Mesenchymal stem cell (in vitro differentiated cells and primary cell): Measurements from ENCODE around the gene ARMC9.

Source experiments
- DNase-seq: peaks from one replicate; pipeline ENCODE4 v3.0.0-alpha.2; 2013
- H2AFZ ChIP-seq: one replicate; pipeline ENCODE4 v1.6.1; 2013; ENCODE audit warnings: low read depth, mild to moderate bottlenecking, control low read depth, inconsistent platforms, low read length, moderate library complexity
- H2AK5ac ChIP-seq: 2 replicates; pipeline ENCODE4 v1.6.1; 2013; ENCODE audit warnings: low read length, moderate library complexity, mild to moderate bottlenecking, inconsistent platforms; ENCODE audit not compliant: severe bottlenecking
- H2BK120ac ChIP-seq: one replicate; pipeline ENCODE4 v1.6.1; 2013; ENCODE audit warnings: low read depth, mild to moderate bottlenecking, inconsistent platforms, low read length, moderate library complexity
- H2BK12ac ChIP-seq, 2 experiments: one replicate each; pipeline ENCODE4 v1.6.1; 2013; ENCODE audit warnings: inconsistent platforms in 2 of 2, low read length in 2 of 2, mild to moderate bottlenecking in 2 of 2, moderate library complexity in 2 of 2, control low read depth in 1 of 2
- H2BK15ac ChIP-seq: one replicate; pipeline ENCODE4 v1.6.1; 2013; ENCODE audit warnings: mild to moderate bottlenecking, low read depth, inconsistent platforms; ENCODE audit not compliant: poor library complexity, severe bottlenecking
- H2BK5ac ChIP-seq: 2 replicates; pipeline ENCODE4 v1.6.1; 2013; ENCODE audit warnings: low read depth, mild to moderate bottlenecking, low read length, control low read depth, inconsistent platforms; ENCODE audit not compliant: poor library complexity, severe bottlenecking
- H3K14ac ChIP-seq, 2 experiments: one replicate each; pipeline ENCODE4 v1.6.1; 2013; ENCODE audit warnings: inconsistent platforms in 2 of 2, low read length in 2 of 2, control low read depth in 1 of 2, mild to moderate bottlenecking in 1 of 2, moderate library complexity in 1 of 2
- H3K18ac ChIP-seq, 2 experiments: one replicate each; pipeline ENCODE4 v1.6.1; 2013; ENCODE audit warnings: inconsistent platforms in 2 of 2, low read length in 2 of 2, control low read depth in 1 of 2, low read depth in 1 of 2, mild to moderate bottlenecking in 1 of 2
- H3K23ac ChIP-seq, 2 experiments: one replicate each; pipeline ENCODE4 v1.6.1; 2013; ENCODE audit warnings: inconsistent platforms in 2 of 2, low read length in 2 of 2, mild to moderate bottlenecking in 2 of 2, moderate library complexity in 2 of 2, control low read depth in 1 of 2
- H3K27ac ChIP-seq: 2 replicates; pipeline ENCODE4 v1.5.1; 2013; ENCODE audit warnings: mild to moderate bottlenecking, moderate library complexity, low read length, control low read depth, inconsistent platforms; ENCODE audit not compliant: poor library complexity, severe bottlenecking
- H3K27me3 ChIP-seq, 2 experiments: 2 replicates each; pipeline versions ENCODE4 v1.6.1 to v1.7.0; 2013; ENCODE audit warnings: low read length in 2 of 2, mild to moderate bottlenecking in 2 of 2, moderate library complexity in 2 of 2, control low read depth in 1 of 2, inconsistent platforms in 1 of 2; ENCODE audit not compliant: control insufficient read depth in 1 of 2, insufficient read depth in 1 of 2
- H3K36me3 ChIP-seq, 2 experiments: 2 replicates each; pipeline versions ENCODE4 v1.6.1 to v1.7.0; 2013; ENCODE audit warnings: low read length in 2 of 2, control low read depth in 1 of 2, inconsistent platforms in 1 of 2, low read depth in 1 of 2, mild to moderate bottlenecking in 1 of 2; ENCODE audit not compliant: insufficient read depth in 2 of 2, control insufficient read depth in 1 of 2
- H3K4ac ChIP-seq, 2 experiments: one replicate each; pipeline ENCODE4 v1.6.1; 2013; ENCODE audit warnings: inconsistent platforms in 2 of 2, low read length in 2 of 2, mild to moderate bottlenecking in 2 of 2, moderate library complexity in 2 of 2, control low read depth in 1 of 2, low read depth in 1 of 2
- H3K4me1 ChIP-seq: 2 replicates; pipeline ENCODE4 v1.6.1; 2013; ENCODE audit warnings: low read depth, low read length, control low read depth; ENCODE audit not compliant: control insufficient read depth, insufficient read depth
- H3K4me2 ChIP-seq: 2 replicates; pipeline ENCODE4 v1.6.1; 2013; ENCODE audit warnings: low read length, mild to moderate bottlenecking, inconsistent platforms; ENCODE audit not compliant: poor library complexity, severe bottlenecking
- H3K4me3 ChIP-seq, 2 experiments: 2 replicates each; pipeline versions ENCODE4 v1.5.1 to v1.7.0; 2013; ENCODE audit warnings: low read length in 2 of 2, mild to moderate bottlenecking in 2 of 2, control low read depth in 1 of 2, low read depth in 1 of 2; ENCODE audit not compliant: insufficient read depth in 1 of 2
- H3K79me1 ChIP-seq: replicated peaks from 2 replicates; pipeline ENCODE4 v1.6.1; 2013; ENCODE audit warnings: mild to moderate bottlenecking, control low read depth, low read length, inconsistent platforms; ENCODE audit not compliant: poor library complexity, severe bottlenecking
- H3K9ac ChIP-seq: 2 replicates; pipeline ENCODE4 v1.7.0; 2013; ENCODE audit warnings: mild to moderate bottlenecking, low read length, moderate library complexity
- H3K9me3 ChIP-seq: 2 replicates; pipeline ENCODE4 v1.7.0; 2013; ENCODE audit warnings: mild to moderate bottlenecking, low read length; ENCODE audit not compliant: control insufficient read depth
- H4K8ac ChIP-seq: one replicate; pipeline ENCODE4 v1.6.1; 2013; ENCODE audit warnings: inconsistent platforms, mild to moderate bottlenecking, low read length, moderate library complexity
- H4K91ac ChIP-seq: one replicate; pipeline ENCODE4 v1.6.1; 2013; ENCODE audit warnings: mild to moderate bottlenecking, low read length, inconsistent platforms
- WGBS: methylation state at CpG from one replicate; pipeline ENCODE4 v1.1.7; 2013; ENCODE audit warnings: mixed read lengths; 5-methylcytosine and 5-hydroxymethylcytosine counted together

ARMC9 gene

DNA sequence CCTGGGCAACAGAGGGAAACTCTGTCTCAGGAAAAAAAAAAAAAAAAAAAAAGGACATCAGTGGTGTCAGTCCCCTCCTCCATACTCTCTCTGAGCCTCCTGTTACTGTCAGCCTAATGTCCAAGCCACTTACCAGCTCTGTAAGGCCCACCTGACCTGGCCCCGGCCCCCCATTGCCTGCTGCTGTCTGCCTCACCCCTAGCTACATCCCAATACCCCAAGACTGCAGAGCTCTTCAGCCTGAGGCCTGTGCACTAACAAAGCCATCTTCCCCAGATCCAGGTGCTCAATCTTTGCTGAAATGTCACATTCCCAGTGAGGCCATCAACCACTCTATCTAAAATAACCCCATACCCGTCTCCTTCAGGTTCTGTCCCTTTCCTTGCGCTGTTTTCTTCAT, 5.7 kb downstream of the ARMC9 start:
- Histone ChIP-seq H4K8ac (peak overlapping the region; percentile 16), H3K9ac (no peak overlapping the region), H3K9me3 (no peaks in the 10 kb centered on the region), H3K36me3 (peaks cover 44 to 79% of the 10 kb centered on the region in 2 experiments), H3K4ac (peak overlapping the region in 1 of 2 experiments; percentile 78), H3K79me1 (peaks cover 26% of the 10 kb centered on the region), H2BK120ac (no peak overlapping the region), H3K27ac (no peak overlapping the region), H2AK5ac (no peak overlapping the region), H4K91ac (no peak overlapping the region), H3K4me2 (peak overlapping the region; percentile 31), H2BK5ac (no peak overlapping the region), H2BK12ac (peak overlapping the region in 1 of 2 experiments; percentile 15), H3K4me3 (no peak overlapping the region), H3K18ac (peak overlapping the region; percentile 37 to 60), H3K27me3 (no peaks in the 10 kb centered on the region), H2BK15ac (no peak overlapping the region), H3K4me1 (peaks cover 18% of the 10 kb centered on the region), H3K14ac (no peak overlapping the region), H3K23ac (peak overlapping the region in 1 of 2 experiments; percentile 77), H2AFZ (no peak overlapping the region)
- DNase-seq = no peak
- WGBS = 100% methylated on average over 3 of the region's 3 CpGs

DNA sequence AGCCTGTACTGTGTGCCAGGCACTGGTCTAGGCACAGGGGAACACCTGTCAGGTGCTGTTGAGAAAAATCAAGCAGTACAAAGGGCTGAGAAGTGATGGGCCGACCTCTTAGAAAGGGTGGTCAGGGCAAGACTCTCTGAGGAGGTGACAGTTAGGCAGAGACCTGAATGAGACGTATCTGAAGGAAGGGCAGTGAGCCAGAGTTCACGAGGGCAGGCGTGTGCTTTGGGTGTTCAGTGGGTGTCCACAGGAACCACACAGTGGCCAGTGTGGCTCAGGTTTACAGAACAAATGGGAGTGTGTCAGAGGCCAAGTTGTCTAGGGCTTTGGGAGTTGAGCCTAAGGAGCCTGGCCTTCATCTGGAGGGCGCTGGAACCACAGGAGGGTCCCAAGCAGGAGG, 6.2 kb downstream of the ARMC9 start:
- H3K9me3 ChIP-seq = no peaks in the 10 kb centered on the region
- no peaks in the 10 kb centered on the region for H3K27me3 ChIP-seq
- peaks cover 26% of the 10 kb centered on the region for H3K79me1 ChIP-seq
- no peak overlapping the region for H3K4me2 ChIP-seq
- H3K9ac ChIP-seq = no peak overlapping the region
- H4K91ac ChIP-seq = peak overlapping the region; percentile 22
- no peak overlapping the region for H2BK15ac ChIP-seq
- no peak for DNase-seq
- peak overlapping the region in 1 of 2 experiments; percentile 66 for H2BK12ac ChIP-seq
- no peak overlapping the region for H2AFZ ChIP-seq
- peaks cover 18% of the 10 kb centered on the region for H3K4me1 ChIP-seq
- no peak overlapping the region for H3K14ac ChIP-seq
- H2BK120ac ChIP-seq = no peak overlapping the region
- peak overlapping the region in 1 of 2 experiments; percentile 91 for H3K23ac ChIP-seq
- H4K8ac ChIP-seq = peak overlapping the region; percentile 16
- no peak overlapping the region for H3K4me3 ChIP-seq
- peaks cover 47 to 83% of the 10 kb centered on the region in 2 experiments for H3K36me3 ChIP-seq
- no peak overlapping the region for H2BK5ac ChIP-seq
- H3K4ac ChIP-seq = peak overlapping the region in 1 of 2 experiments; percentile 78
- H3K18ac ChIP-seq = peak overlapping the region; percentile 37 to 60
- H2AK5ac ChIP-seq = no peak overlapping the region
- no peak overlapping the region for H3K27ac ChIP-seq
- 95% methylated on average over 5 of the region's 5 CpGs for WGBS

DNA sequence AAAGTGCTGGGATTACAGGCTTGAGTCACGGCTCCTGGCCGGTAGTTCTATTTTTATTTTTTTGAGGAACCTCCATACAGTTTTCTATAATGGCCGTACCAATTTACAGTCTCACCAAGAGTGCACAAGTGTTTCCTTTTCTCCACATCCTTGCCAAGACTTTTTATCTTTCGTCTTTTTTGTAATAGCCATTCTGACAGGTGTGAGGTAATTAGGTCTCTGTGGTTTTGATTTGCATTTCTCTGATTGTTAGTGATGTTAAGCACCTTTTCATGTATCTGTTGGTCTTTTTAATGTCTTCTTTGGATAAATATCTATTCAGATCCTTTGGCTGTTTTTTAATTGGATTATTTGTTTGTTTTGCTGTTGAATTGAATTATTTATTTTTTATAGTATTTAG, 9.3 kb downstream of the ARMC9 start:
- no peak overlapping the region for H2BK120ac ChIP-seq
- H3K4me3 ChIP-seq = no peak overlapping the region
- H3K4me2 ChIP-seq = no peak overlapping the region
- no peak for DNase-seq
- no peak overlapping the region for H2AK5ac ChIP-seq
- H2BK5ac ChIP-seq = no peak overlapping the region
- H2BK15ac ChIP-seq = no peak overlapping the region
- H3K14ac ChIP-seq = no peak overlapping the region
- H4K91ac ChIP-seq = no peak overlapping the region
- H2BK12ac ChIP-seq = no peak overlapping the region
- no peak overlapping the region for H3K18ac ChIP-seq
- WGBS = 92% methylated on average over 3 of the region's 4 CpGs
- no peak overlapping the region for H3K9ac ChIP-seq
- no peak overlapping the region for H3K4ac ChIP-seq
- H3K36me3 ChIP-seq = peaks cover 59 to 89% of the 10 kb centered on the region in 2 experiments
- H2AFZ ChIP-seq = no peak overlapping the region
- peaks cover 12% of the 10 kb centered on the region for H3K4me1 ChIP-seq
- H4K8ac ChIP-seq = no peak overlapping the region
- no peaks in the 10 kb centered on the region for H3K9me3 ChIP-seq
- no peak overlapping the region for H3K27ac ChIP-seq
- H3K79me1 ChIP-seq = peaks cover 29% of the 10 kb centered on the region
- H3K23ac ChIP-seq = no peak overlapping the region
- no peaks in the 10 kb centered on the region for H3K27me3 ChIP-seq

DNA sequence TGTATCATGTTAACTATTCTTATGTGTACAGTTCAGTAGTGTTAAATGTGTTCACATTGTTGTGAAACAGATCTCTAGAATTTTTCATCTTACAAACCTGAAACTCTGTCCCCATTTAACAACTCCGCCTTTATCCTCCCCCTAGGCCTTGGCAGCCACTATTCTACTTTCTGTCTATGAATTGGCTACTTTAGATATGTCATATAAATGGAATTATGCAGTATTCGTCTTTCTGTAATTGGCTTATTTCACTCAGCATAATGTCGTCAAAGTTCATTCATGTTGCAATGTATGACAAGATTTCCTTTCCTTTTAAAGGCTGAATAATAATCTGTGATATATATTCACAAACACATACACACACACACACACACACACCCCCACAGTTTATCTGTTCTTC, 12.4 kb downstream of the ARMC9 start:
- H3K14ac ChIP-seq = no peak overlapping the region
- no peak overlapping the region for H3K9ac ChIP-seq
- H2BK5ac ChIP-seq = no peak overlapping the region
- no peaks in the 10 kb centered on the region for H3K9me3 ChIP-seq
- no peak overlapping the region for H4K91ac ChIP-seq
- no peak overlapping the region for H3K27ac ChIP-seq
- no peak overlapping the region for H3K4me3 ChIP-seq
- no peak for DNase-seq
- no peaks in the 10 kb centered on the region for H3K27me3 ChIP-seq
- H3K23ac ChIP-seq = no peak overlapping the region
- H2BK12ac ChIP-seq = no peak overlapping the region
- H3K4me2 ChIP-seq = no peak overlapping the region
- peaks cover 5% of the 10 kb centered on the region for H3K4me1 ChIP-seq
- H3K36me3 ChIP-seq = peaks cover 53 to 91% of the 10 kb centered on the region in 2 experiments
- no peak overlapping the region for H3K4ac ChIP-seq
- no peak overlapping the region for H2AFZ ChIP-seq
- H3K18ac ChIP-seq = no peak overlapping the region
- peaks cover 31% of the 10 kb centered on the region for H3K79me1 ChIP-seq
- no peak overlapping the region for H4K8ac ChIP-seq
- no peak overlapping the region for H2BK15ac ChIP-seq
- no CpG with 5 or more reads among the region's 3 CpGs for WGBS
- no peak overlapping the region for H2AK5ac ChIP-seq
- no peak overlapping the region for H2BK120ac ChIP-seq
